ENCODE results near the gene H19. TPM values are rescaled to one million over a fixed set of nuclear protein-coding genes. Genes with fewer than 3 reads are reported as not detected.

The H19 gene
- total RNA-seq, 1 donor from 2014 or later: 27,241 TPM

- no peaks in the 10 kb centered on the region for H3K27me3 ChIP-seq (ENCODE audit: control insufficient read depth in 3 of 3, insufficient read depth in 3 of 3, low read length in 3 of 3)
- H3K9me3 ChIP-seq (ENCODE audit: control insufficient read depth in 3 of 3, low read length in 3 of 3): no peaks in the 10 kb centered on the region
- H3K9ac ChIP-seq (ENCODE audit: low read depth in 1 of 3, low read length in 3 of 3): no peak overlapping the region
- H3K4me1 ChIP-seq (ENCODE audit: control insufficient read depth in 3 of 3, insufficient read depth in 3 of 3, low read length in 3 of 3): no peaks in the 10 kb centered on the region
- no peaks in the 10 kb centered on the region for H3K36me3 ChIP-seq (ENCODE audit: control insufficient read depth in 3 of 3, insufficient read depth in 3 of 3, low read length in 3 of 3)
- H3K4me3 ChIP-seq (ENCODE audit: low read length in 3 of 3): no peak overlapping the region
- H3K27ac ChIP-seq (ENCODE audit: low read depth, low read length): no peak overlapping the region
These were observed 47.7 kb downstream of the H19 start for GRCh38 chr11:1949922-1950321.

- Histone ChIP-seq H3K9me3 (ENCODE audit: control insufficient read depth in 3 of 3, low read length in 3 of 3) (no peaks in the 10 kb centered on the region), H3K27ac (ENCODE audit: low read depth, low read length) (no peak overlapping the region), H3K27me3 (ENCODE audit: control insufficient read depth in 3 of 3, insufficient read depth in 3 of 3, low read length in 3 of 3) (no peaks in the 10 kb centered on the region), H3K9ac (ENCODE audit: low read depth in 1 of 3, low read length in 3 of 3) (no peak overlapping the region), H3K4me3 (ENCODE audit: low read length in 3 of 3) (no peak overlapping the region), H3K4me1 (ENCODE audit: control insufficient read depth in 3 of 3, insufficient read depth in 3 of 3, low read length in 3 of 3) (no peaks in the 10 kb centered on the region), H3K36me3 (ENCODE audit: control insufficient read depth in 3 of 3, insufficient read depth in 3 of 3, low read length in 3 of 3) (no peaks in the 10 kb centered on the region)
These were observed 48.3 kb downstream of the H19 start for GRCh38 chr11:1949302-1949701.

GRCh38 chr11:1948389-1948788 is 49.3 kb downstream of the H19 start:
- Histone ChIP-seq H3K27me3 (ENCODE audit: control insufficient read depth in 3 of 3, insufficient read depth in 3 of 3, low read length in 3 of 3) (no peaks in the 10 kb centered on the region), H3K27ac (ENCODE audit: low read depth, low read length) (no peak overlapping the region), H3K9me3 (ENCODE audit: control insufficient read depth in 3 of 3, low read length in 3 of 3) (no peaks in the 10 kb centered on the region), H3K36me3 (ENCODE audit: control insufficient read depth in 3 of 3, insufficient read depth in 3 of 3, low read length in 3 of 3) (no peaks in the 10 kb centered on the region), H3K4me3 (ENCODE audit: low read length in 3 of 3) (no peak overlapping the region), H3K4me1 (ENCODE audit: control insufficient read depth in 3 of 3, insufficient read depth in 3 of 3, low read length in 3 of 3) (peaks cover 0 to 7% (median 0%) of the 10 kb centered on the region in 3 donors), H3K9ac (ENCODE audit: low read depth in 1 of 3, low read length in 3 of 3) (no peak overlapping the region)

- Histone ChIP-seq H3K27ac (ENCODE audit: low read depth, low read length) (no peak overlapping the region), H3K4me3 (ENCODE audit: low read length in 3 of 3) (no peak overlapping the region), H3K36me3 (ENCODE audit: control insufficient read depth in 3 of 3, insufficient read depth in 3 of 3, low read length in 3 of 3) (no peaks in the 10 kb centered on the region), H3K27me3 (ENCODE audit: control insufficient read depth in 3 of 3, insufficient read depth in 3 of 3, low read length in 3 of 3) (no peaks in the 10 kb centered on the region), H3K9ac (ENCODE audit: low read depth in 1 of 3, low read length in 3 of 3) (no peak overlapping the region), H3K4me1 (ENCODE audit: control insufficient read depth in 3 of 3, insufficient read depth in 3 of 3, low read length in 3 of 3) (peaks cover 0 to 8% (median under 1%) of the 10 kb centered on the region in 3 donors), H3K9me3 (ENCODE audit: control insufficient read depth in 3 of 3, low read length in 3 of 3) (no peaks in the 10 kb centered on the region)
These were observed 49.9 kb downstream of the H19 start for GRCh38 chr11:1947592-1948237.

- H3K4me1 ChIP-seq (ENCODE audit: control insufficient read depth in 3 of 3, insufficient read depth in 3 of 3, low read length in 3 of 3): peaks cover 3 to 15% (median 7%) of the 10 kb centered on the region in 3 donors
- H3K9me3 ChIP-seq (ENCODE audit: control insufficient read depth in 3 of 3, low read length in 3 of 3): no peaks in the 10 kb centered on the region
- no peak within 1 kb of the TSS for H3K4me3 ChIP-seq (ENCODE audit: low read length in 3 of 3)
- H3K36me3 ChIP-seq (ENCODE audit: control insufficient read depth in 3 of 3, insufficient read depth in 3 of 3, low read length in 3 of 3): no peaks in the 10 kb centered on the region
- no peak within 1 kb of the TSS for H3K27ac ChIP-seq (ENCODE audit: low read depth, low read length)
- H3K27me3 ChIP-seq (ENCODE audit: control insufficient read depth in 3 of 3, insufficient read depth in 3 of 3, low read length in 3 of 3): no peaks in the 10 kb centered on the region
- no peak within 1 kb of the TSS for H3K9ac ChIP-seq (ENCODE audit: low read depth in 1 of 3, low read length in 3 of 3)
These were observed 50.7 kb downstream of the H19 start, which contains the start of gene MRPL23 for GRCh38 chr11:1946812-1947484. Gene MRPL23 (plus strand): TSS chr11:1947332. CDS start chr11:1947363, 31 bp downstream.

Small RNA genes lying within 50 kb of the gene (small RNA-seq; reads per million reads assigned to genes)
- gene RF01972 (not detected), gene RF01973 (not detected)

Other genes starting within 250 kb of the H19 start
- gene IFITM10, start 247.2 kb downstream of the H19 start, total RNA-seq: not detected
- gene CTSD, start 233.9 kb downstream of the H19 start, total RNA-seq: 44.9 TPM
- not detected for gene SYT8, start 162.9 kb downstream of the H19 start, total RNA-seq
- gene TNNI2, start 158.9 kb downstream of the H19 start, total RNA-seq: 2,937 TPM
- gene LSP1, start 144.8 kb downstream of the H19 start, total RNA-seq: 29.2 TPM
- gene PRR33, start 105.9 kb downstream of the H19 start, total RNA-seq: 1.0 TPM
- 4,042 TPM for gene TNNT3, start 78.1 kb downstream of the H19 start, total RNA-seq
- 12.0 TPM for gene MRPL23, start 50.5 kb downstream of the H19 start, total RNA-seq
- gene IGF2, start 141.5 kb upstream of the H19 start, total RNA-seq: 711 TPM
- not detected for gene INS, start 163.4 kb upstream of the H19 start, total RNA-seq
- gene TH, start 174.0 kb upstream of the H19 start, total RNA-seq: not detected

All from skeletal muscle tissue (tissue), 5 donors.